Gastrocnemius medialis (tissue), 4 donors: Measurements from ENCODE around the gene GJB3. TPM values are rescaled to one million over a fixed set of nuclear protein-coding genes. Genes with fewer than 3 reads are reported as not detected.

Source experiments
- ATAC-seq, 2 donors: fragments of 150-250 bp; one replicate each; pipeline ENCODE4 v1.9.1; 2016
- DNase-seq, 2 donors: peaks; one replicate each; pipeline ENCODE4 v3.0.0-alpha.2; 2019
- H3K27ac ChIP-seq, 4 donors: fragments of 200-600 bp; sonication (generic); 1 replicate in 1 of 4; 2 replicates in 3 of 4; pipeline ENCODE4 v1.5.1; 2016 to 2018; ENCODE audit warnings: mild to moderate bottlenecking in 2 of 4, moderate library complexity in 1 of 4
- H3K27me3 ChIP-seq, 3 donors: fragments of 200-600 bp; sonication (generic) in 2 of 3; 1 replicate in 1 of 3; 2 replicates in 2 of 3; pipeline versions ENCODE4 v1.5.1 to v1.6.0; 2016 to 2019; ENCODE audit warnings: mild to moderate bottlenecking in 1 of 3, moderate library complexity in 1 of 3
- H3K36me3 ChIP-seq, 2 donors: fragments of 200-600 bp; sonication (generic) in 1 of 2; one replicate each; pipeline ENCODE4 v1.5.1; 2017 to 2018
- H3K4me1 ChIP-seq, 2 donors: fragments of 200-600 bp; sonication (generic) in 1 of 2; one replicate each; pipeline ENCODE4 v1.5.1; 2016 to 2017; ENCODE audit warnings: mild to moderate bottlenecking in 2 of 2
- H3K4me3 ChIP-seq, 4 donors: fragments of 200-600 bp; sonication (generic) in 3 of 4; 1 replicate in 1 of 4; 2 replicates in 3 of 4; pipeline ENCODE4 v1.5.1; 2016 to 2019; ENCODE audit warnings: mild to moderate bottlenecking in 2 of 4
- H3K9me3 ChIP-seq, 3 donors: fragments of 200-600 bp; sonication (generic) in 2 of 3; 1 replicate in 1 of 3; 2 replicates in 2 of 3; pipeline ENCODE4 v1.5.1; 2016 to 2019
- CTCF ChIP-seq, 5 experiments: fragments of 450-650 bp in 3 of 5; fragments of 200-600 bp in 2 of 5; sonication (generic) in 2 of 5; IDR thresholded peaks in 4 of 5; conservative IDR thresholded peaks in 1 of 5; 1 replicate in 4 of 5; 2 replicates in 1 of 5; pipeline ENCODE4 v1.5.1; 2016 to 2019; ENCODE audit warnings: antibody characterized with exemption in 5 of 5, mild to moderate bottlenecking in 3 of 5, moderate library complexity in 3 of 5
- POLR2A ChIP-seq, 2 donors: fragments of 450-650 bp; IDR thresholded peaks; one replicate each; pipeline ENCODE4 v1.6.1; 2017; ENCODE audit warnings: antibody characterized with exemption in 2 of 2, mild to moderate bottlenecking in 2 of 2, moderate library complexity in 2 of 2
- in situ Hi-C, 4 donors: fragments of 200-750 bp; cut with MboI; loops; one replicate each; pipeline versions ENCODE4 v1.15.0 to v1.8.0; 2017; ENCODE audit warnings: low sequenced_read_pairs in 4 of 4
- intact Hi-C: fragments of 100-400 bp; cut with DNase I; formaldehyde crosslinking; loops from one replicate; pipeline ENCODE4 v1.15.1; 2023; ENCODE audit warnings: low total_unique reads
- total RNA-seq, 4 donors: library from RNA; depleted of rRNA; stranded (reverse); fragments of >200 nt; gene quantifications; one replicate each; pipeline versions ENCODE4 v1.1.0 to v1.2.3, GENCODE V29; 2016

The GJB3 gene
- total RNA-seq, 4 donors from 2014 or later = not detected

GRCh38 chr1:34784751-34785221 is 3.8 kb downstream of the GJB3 start:
- Histone ChIP-seq H3K27me3 (peaks cover 29 to 34% (median 33%) of the 10 kb centered on the region in 3 donors), H3K9me3 (no peaks in the 10 kb centered on the region), H3K36me3 (no peaks in the 10 kb centered on the region), H3K27ac (no peak overlapping the region), H3K4me3 (no peak overlapping the region), H3K4me1 (peaks cover 3 to 7% of the 10 kb centered on the region in 2 donors)
- TF ChIP-seq POLR2A (IDR thresholded peaks at IDR 0.05) = no peak
- TF ChIP-seq CTCF (IDR thresholded peaks at IDR 0.05 in 4 of 5, conservative IDR thresholded peaks at IDR 0.05 in 1 of 5) = no peak
- intact Hi-C loops (loop anchor here (5.0 kb wide), 1 partner anchor 83 kb away; no protein-coding TSS in a partner anchor), in situ Hi-C loops (loop anchor here in 1 of 4 donors (5.0 kb wide), 1 partner anchor 68 kb away; no protein-coding TSS in a partner anchor)
- DNase-seq = no peak
- ATAC-seq = no peak

- in situ Hi-C loops = loop anchor here in 1 of 4 donors (5.0 kb wide), 1 partner anchor 67 kb away; no protein-coding TSS in a partner anchor
- H3K9me3 ChIP-seq = no peaks in the 10 kb centered on the region
- intact Hi-C loops = loop anchor here (5.0 kb wide), 1 partner anchor 82 kb away; no protein-coding TSS in a partner anchor
- no peak overlapping the region for H3K27ac ChIP-seq
- TF ChIP-seq POLR2A (IDR thresholded peaks at IDR 0.05) = no peak
- no peak for TF ChIP-seq CTCF (IDR thresholded peaks at IDR 0.05 in 4 of 5, conservative IDR thresholded peaks at IDR 0.05 in 1 of 5)
- H3K36me3 ChIP-seq = no peaks in the 10 kb centered on the region
- H3K4me3 ChIP-seq = no peak overlapping the region
- DNase-seq (no peak), ATAC-seq (no peak)
- peaks cover 23 to 31% (median 27%) of the 10 kb centered on the region in 3 donors for H3K27me3 ChIP-seq
- H3K4me1 ChIP-seq = peaks cover 3 to 7% of the 10 kb centered on the region in 2 donors
Observed at GRCh38 chr1:34785231-34785874, 4.3 kb downstream of the GJB3 start.

GRCh38 chr1:34785875-34786470 is 5.0 kb downstream of the GJB3 start:
- ATAC-seq (no peak), DNase-seq (no peak)
- Histone ChIP-seq H3K27me3 (peaks cover 17 to 25% (median 21%) of the 10 kb centered on the region in 3 donors), H3K4me1 (peaks cover 3 to 4% of the 10 kb centered on the region in 2 donors), H3K9me3 (no peaks in the 10 kb centered on the region), H3K27ac (no peak overlapping the region), H3K36me3 (no peaks in the 10 kb centered on the region), H3K4me3 (no peak overlapping the region)
- in situ Hi-C loops = loop anchor here in 1 of 4 donors (5.0 kb wide), 1 partner anchor 66 kb away; no protein-coding TSS in a partner anchor
- TF ChIP-seq POLR2A (IDR thresholded peaks at IDR 0.05) (no peak), CTCF (IDR thresholded peaks at IDR 0.05 in 4 of 5, conservative IDR thresholded peaks at IDR 0.05 in 1 of 5) (no peak)
- intact Hi-C loops = loop anchor here (2.0 to 5.0 kb wide), 2 partner anchors 67 to 81 kb away; no protein-coding TSS in a partner anchor

GRCh38 chr1:34786521-34787325 is 5.7 kb downstream of the GJB3 start:
- TF ChIP-seq CTCF (IDR thresholded peaks at IDR 0.05 in 4 of 5, conservative IDR thresholded peaks at IDR 0.05 in 1 of 5) (peak; percentile 36 to 81 (median 69)), POLR2A (IDR thresholded peaks at IDR 0.05) (no peak)
- H3K9me3 ChIP-seq = no peaks in the 10 kb centered on the region
- DNase-seq = peak in 1 of 2 donors; percentile 39
- H3K4me1 ChIP-seq = peaks cover under 1 to 3% of the 10 kb centered on the region in 2 donors
- ATAC-seq = peak; percentile 65 to 70
- intact Hi-C loops (loop anchor here (2.0 to 5.0 kb wide), 2 partner anchors 66 to 81 kb away; no protein-coding TSS in a partner anchor), in situ Hi-C loops (loop anchor here in 1 of 4 donors (5.0 kb wide), 1 partner anchor 66 kb away; no protein-coding TSS in a partner anchor)
- peaks cover 11 to 17% (median 14%) of the 10 kb centered on the region in 3 donors for H3K27me3 ChIP-seq
- no peak overlapping the region for H3K27ac ChIP-seq
- no peaks in the 10 kb centered on the region for H3K36me3 ChIP-seq
- no peak overlapping the region for H3K4me3 ChIP-seq
